GM06990 (cell line): Measurements from ENCODE around the gene DUSP16.
A peak's percentile ranks its signal among the peaks of the same experiment; 100 is the strongest.

Experiments used
- DNase-seq: peaks from one replicate; pipeline ENCODE4 v3.0.0-alpha.2; 2011; ENCODE audit not compliant: insufficient read length; ENCODE audit errors: extremely low read depth
- H3K27me3 ChIP-seq: replicated peaks from 2 replicates; pipeline ENCODE4 v1.6.0; 2011; ENCODE audit warnings: low read length; ENCODE audit not compliant: control insufficient read depth, insufficient read depth
- H3K36me3 ChIP-seq: 2 replicates; pipeline ENCODE4 v1.5.1; 2011; ENCODE audit warnings: low read length; ENCODE audit not compliant: control insufficient read depth, insufficient read depth
- H3K4me3 ChIP-seq: replicated peaks from 2 replicates; pipeline ENCODE4 v1.5.1; 2011; ENCODE audit warnings: low read depth, mild to moderate bottlenecking, control low read depth, low read length
- CTCF ChIP-seq: IDR thresholded peaks from 2 replicates; pipeline ENCODE4 v1.5.1; 2011; ENCODE audit warnings: low read length, control low read depth, mild to moderate bottlenecking, inconsistent platforms; ENCODE audit not compliant: insufficient read depth, poor library complexity, severe bottlenecking

DUSP16 gene, protein sequence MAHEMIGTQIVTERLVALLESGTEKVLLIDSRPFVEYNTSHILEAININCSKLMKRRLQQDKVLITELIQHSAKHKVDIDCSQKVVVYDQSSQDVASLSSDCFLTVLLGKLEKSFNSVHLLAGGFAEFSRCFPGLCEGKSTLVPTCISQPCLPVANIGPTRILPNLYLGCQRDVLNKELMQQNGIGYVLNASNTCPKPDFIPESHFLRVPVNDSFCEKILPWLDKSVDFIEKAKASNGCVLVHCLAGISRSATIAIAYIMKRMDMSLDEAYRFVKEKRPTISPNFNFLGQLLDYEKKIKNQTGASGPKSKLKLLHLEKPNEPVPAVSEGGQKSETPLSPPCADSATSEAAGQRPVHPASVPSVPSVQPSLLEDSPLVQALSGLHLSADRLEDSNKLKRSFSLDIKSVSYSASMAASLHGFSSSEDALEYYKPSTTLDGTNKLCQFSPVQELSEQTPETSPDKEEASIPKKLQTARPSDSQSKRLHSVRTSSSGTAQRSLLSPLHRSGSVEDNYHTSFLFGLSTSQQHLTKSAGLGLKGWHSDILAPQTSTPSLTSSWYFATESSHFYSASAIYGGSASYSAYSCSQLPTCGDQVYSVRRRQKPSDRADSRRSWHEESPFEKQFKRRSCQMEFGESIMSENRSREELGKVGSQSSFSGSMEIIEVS

DNA sequence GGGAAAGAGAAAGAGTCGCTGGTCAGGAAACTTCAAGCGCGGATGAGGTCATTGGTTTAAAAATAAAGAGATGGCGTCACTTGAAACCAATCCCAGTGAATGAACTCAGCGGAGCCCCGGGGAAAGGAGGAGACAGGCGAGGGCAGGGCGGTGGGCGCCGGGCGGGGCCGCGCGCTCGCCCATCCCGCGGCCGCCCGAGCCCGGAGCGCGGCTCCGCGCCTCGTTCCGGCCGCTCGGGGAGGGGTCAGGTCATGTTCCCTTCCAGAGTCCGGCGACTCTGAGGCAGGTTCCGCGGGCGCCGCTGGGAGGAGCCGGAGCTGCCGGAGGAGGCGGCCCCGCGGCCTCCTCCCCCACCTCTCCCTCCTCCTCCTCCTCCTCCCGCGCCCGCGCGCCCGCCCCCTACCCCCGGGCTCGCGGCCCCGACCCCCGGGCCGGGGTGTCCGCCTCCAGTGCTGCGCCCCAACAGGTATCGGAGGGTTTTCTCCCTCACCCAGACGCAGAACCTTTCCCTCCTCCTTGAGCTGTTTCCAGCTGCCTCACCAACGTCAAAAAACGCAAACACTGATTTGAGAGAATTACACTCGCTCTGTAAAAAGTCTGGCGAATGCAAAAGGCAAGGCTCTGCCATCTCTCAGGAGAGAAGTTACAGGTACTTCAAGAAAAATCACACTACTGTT lies at the start of gene DUSP16:
Gene DUSP16 (minus strand): TSS at position 279 of the 677 bp plus-strand sequence. CDS start 41,765 bp downstream, outside the sequence.
- no peaks in the 10 kb centered on the region for H3K36me3 ChIP-seq
- DNase-seq, result peak; percentile 90
- H3K4me3 ChIP-seq, result peak within 1 kb of the TSS; percentile 87
- H3K27me3 ChIP-seq, result no peaks in the 10 kb centered on the region
- peak; percentile 6 for TF ChIP-seq CTCF

DNA sequence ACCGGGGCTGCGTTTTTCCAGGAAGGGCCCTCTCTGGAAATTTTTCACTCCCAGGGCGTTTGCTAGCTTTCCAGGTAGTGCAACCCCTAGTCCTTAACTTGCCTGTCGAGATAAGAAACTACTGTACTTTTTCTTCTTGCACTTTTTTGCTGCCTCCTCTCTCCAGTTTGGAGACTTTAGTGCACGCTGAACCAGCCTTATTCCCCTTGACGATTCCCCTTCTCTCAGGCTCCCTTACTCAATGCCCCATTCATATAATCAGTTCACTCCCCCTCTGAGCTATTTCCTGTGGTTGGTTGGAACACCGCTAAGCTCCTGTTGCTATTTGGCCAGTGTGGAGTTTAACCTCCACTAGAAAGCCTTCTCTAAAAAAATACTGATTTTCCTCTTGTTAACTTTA lies 49.7 kb upstream of the DUSP16 start:
- H3K4me3 ChIP-seq, result peak overlapping the region; percentile 89
- H3K36me3 ChIP-seq, result no peaks in the 10 kb centered on the region
- H3K27me3 ChIP-seq, result no peaks in the 10 kb centered on the region
- no peak for TF ChIP-seq CTCF
- no peak for DNase-seq

GRCh38 chr12:12611512-12612306 lies 49.0 kb upstream of the DUSP16 start, which contains the start of gene CREBL2:
TSS of gene CREBL2 (plus strand) at chr12:12611876. CDS start at chr12:12612173, 297 bp downstream.
- no peak for TF ChIP-seq CTCF
- peak; percentile 92 for DNase-seq
- H3K36me3 ChIP-seq, result no peaks in the 10 kb centered on the region
- no peaks in the 10 kb centered on the region for H3K27me3 ChIP-seq
- H3K4me3 ChIP-seq, result peak within 1 kb of the TSS; percentile 89

DNA sequence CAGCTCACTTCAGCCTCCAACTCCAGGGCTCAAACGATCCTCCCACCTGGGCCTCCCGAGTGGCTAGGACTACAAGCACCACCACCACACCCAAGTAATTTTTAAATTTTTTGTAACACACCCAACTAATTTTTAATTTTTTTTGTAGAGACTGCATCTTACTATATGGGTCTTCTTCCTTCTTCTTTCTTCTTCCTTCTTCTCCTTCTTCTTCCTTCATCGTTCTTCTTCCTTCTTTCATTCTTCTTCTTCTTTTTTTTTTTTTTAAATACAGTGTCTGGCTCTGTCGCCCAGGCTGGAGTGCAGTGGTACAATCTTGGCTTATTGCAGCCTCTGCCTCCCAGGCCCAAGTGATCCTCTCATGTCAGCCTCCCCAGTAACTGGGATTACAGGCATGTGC lies 48.0 kb upstream of the DUSP16 start:
- DNase-seq, result no peak
- TF ChIP-seq CTCF, result no peak
- Histone ChIP-seq H3K27me3 (no peaks in the 10 kb centered on the region), H3K36me3 (no peaks in the 10 kb centered on the region), H3K4me3 (no peak overlapping the region)

GRCh38 chr12:12609692-12610091 lies 47.0 kb upstream of the DUSP16 start:
- no peak for TF ChIP-seq CTCF
- Histone ChIP-seq H3K4me3 (no peak overlapping the region), H3K27me3 (no peaks in the 10 kb centered on the region), H3K36me3 (no peaks in the 10 kb centered on the region)
- no peak for DNase-seq
